AG04450 (cell line): Measurements from ENCODE around the gene UGT1A1. TPM values are rescaled to one million over a fixed set of nuclear protein-coding genes. Genes with fewer than 3 reads are reported as not detected.

Experiments used
- CTCF ChIA-PET: fragments of 300-600, 350-600 bp; formaldehyde crosslinking; extraction: SDS; loops from one replicate; lab custom pipeline; 2022; ENCODE audit warnings: antibody characterized with exemption, inconsistent platforms; lab: Charles Lee
- POLR2A ChIA-PET: fragments of 350-600 bp; formaldehyde crosslinking; extraction: SDS; loops from one replicate; lab custom pipeline; 2021; ENCODE audit warnings: antibody characterized with exemption, inconsistent platforms; lab: Yijun Ruan, JAX
- DNase-seq: peaks from one replicate; pipeline ENCODE4 v3.0.0-alpha.2; 2011; ENCODE audit warnings: low read depth, low spot score
- H3K27ac ChIP-seq: one replicate; pipeline ENCODE4 v1.5.1; 2012; ENCODE audit warnings: low read depth, low read length, control low read depth
- H3K27me3 ChIP-seq: one replicate; pipeline ENCODE4 v1.6.0; 2012; ENCODE audit warnings: low read length; ENCODE audit not compliant: control insufficient read depth, insufficient read depth
- H3K4me3 ChIP-seq: 2 replicates; pipeline ENCODE4 v1.5.1; 2011; ENCODE audit warnings: mild to moderate bottlenecking, low read depth, low read length, control low read depth
- H3K9me3 ChIP-seq: 2 replicates; pipeline ENCODE4 v1.5.1; 2012; ENCODE audit warnings: low read length; ENCODE audit not compliant: control insufficient read depth, insufficient read depth
- polyA plus RNA-seq: library from polyadenylated mRNA; depleted of rRNA; stranded (reverse); fragments of >200 nt; gene quantifications from 2 replicates; pipeline ENCODE4 v1.2.3, GENCODE V29; 2011
- TF ChIP-seq, protein P1 (sequence below): IDR thresholded peaks from 2 replicates; pipeline ENCODE4 v1.5.1; 2011; ENCODE audit warnings: low read depth, low read length, control low read depth, inconsistent platforms

The UGT1A1 gene
- polyA plus RNA-seq, 1 experiment: not detected

DNA sequence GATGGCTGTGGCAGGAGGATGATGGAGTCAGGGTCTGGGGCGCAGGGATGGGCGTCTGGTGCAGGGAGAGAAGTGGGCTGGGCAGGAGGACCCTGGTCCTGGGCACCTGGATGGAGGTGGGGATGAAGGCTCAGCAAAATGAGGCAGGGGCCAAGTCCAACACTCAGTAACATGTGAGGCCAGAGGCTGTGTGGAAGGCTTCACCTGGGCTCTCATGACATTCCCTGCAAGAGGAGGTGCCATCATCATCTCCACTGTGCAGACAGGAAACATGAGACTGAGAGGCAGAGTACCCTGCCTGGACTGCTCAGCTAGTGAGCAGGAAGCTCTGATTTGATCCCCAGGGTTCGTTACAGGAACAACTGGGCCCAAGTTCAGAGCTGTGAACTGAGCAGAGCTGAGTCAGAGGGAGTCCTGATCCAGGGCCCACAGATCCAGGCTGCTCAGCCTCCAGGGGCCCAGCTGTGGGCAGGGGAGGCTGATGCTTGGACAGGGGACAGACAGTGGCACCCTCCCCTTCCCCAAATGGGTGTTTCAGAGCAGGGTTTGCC is 57.4 kb downstream of the UGT1A1 start:
- Histone ChIP-seq H3K27me3 (peaks cover 6% of the 10 kb centered on the region), H3K4me3 (no peak overlapping the region), H3K27ac (no peak overlapping the region), H3K9me3 (no peaks in the 10 kb centered on the region; the same call in 1 of the 2 replicates)
- no peak for DNase-seq
- TF ChIP-seq, protein P1, sequence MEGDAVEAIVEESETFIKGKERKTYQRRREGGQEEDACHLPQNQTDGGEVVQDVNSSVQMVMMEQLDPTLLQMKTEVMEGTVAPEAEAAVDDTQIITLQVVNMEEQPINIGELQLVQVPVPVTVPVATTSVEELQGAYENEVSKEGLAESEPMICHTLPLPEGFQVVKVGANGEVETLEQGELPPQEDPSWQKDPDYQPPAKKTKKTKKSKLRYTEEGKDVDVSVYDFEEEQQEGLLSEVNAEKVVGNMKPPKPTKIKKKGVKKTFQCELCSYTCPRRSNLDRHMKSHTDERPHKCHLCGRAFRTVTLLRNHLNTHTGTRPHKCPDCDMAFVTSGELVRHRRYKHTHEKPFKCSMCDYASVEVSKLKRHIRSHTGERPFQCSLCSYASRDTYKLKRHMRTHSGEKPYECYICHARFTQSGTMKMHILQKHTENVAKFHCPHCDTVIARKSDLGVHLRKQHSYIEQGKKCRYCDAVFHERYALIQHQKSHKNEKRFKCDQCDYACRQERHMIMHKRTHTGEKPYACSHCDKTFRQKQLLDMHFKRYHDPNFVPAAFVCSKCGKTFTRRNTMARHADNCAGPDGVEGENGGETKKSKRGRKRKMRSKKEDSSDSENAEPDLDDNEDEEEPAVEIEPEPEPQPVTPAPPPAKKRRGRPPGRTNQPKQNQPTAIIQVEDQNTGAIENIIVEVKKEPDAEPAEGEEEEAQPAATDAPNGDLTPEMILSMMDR: no peak
- ChIA-PET POLR2A (no interaction called here), CTCF (no interaction called here)

DNA sequence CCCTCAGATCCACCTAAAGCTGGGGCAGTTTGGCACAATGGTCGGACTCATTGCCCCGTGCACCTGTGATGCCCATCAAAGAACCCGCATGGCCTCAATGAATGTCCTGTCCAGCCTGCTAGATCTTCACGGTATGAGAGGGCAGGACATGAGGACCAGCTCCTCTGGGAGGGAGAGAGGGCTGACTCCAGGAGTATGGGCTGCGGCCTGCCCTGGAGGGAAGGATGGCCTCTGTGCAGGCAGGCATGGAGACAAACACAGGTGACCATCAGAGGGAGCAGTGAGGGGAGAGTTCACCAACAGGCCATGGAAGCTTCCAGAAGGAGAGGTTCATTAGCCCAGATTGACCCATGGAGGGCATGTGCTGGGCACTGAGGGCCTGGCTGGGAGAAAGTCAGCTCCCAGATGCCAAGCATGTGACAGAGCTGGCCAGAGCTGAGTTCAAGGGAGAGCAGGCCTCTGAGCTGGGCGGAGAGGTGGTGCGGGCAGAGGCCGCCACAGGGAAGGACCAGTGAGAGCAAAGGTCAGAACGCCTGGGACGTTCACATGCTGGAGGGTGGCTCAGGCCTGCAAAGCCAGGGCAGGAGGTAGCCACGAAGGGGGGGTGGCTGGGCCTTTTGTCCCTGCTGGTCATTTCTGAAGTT is 58.0 kb downstream of the UGT1A1 start:
- POLR2A ChIA-PET: no interaction called here
- TF ChIP-seq, protein P1: no peak
- Histone ChIP-seq H3K27me3 (peaks cover 6% of the 10 kb centered on the region), H3K9me3 (no peaks in the 10 kb centered on the region; the same call in 1 of the 2 replicates), H3K27ac (no peak overlapping the region), H3K4me3 (no peak overlapping the region)
- CTCF ChIA-PET: no interaction called here
- DNase-seq: no peak

DNA sequence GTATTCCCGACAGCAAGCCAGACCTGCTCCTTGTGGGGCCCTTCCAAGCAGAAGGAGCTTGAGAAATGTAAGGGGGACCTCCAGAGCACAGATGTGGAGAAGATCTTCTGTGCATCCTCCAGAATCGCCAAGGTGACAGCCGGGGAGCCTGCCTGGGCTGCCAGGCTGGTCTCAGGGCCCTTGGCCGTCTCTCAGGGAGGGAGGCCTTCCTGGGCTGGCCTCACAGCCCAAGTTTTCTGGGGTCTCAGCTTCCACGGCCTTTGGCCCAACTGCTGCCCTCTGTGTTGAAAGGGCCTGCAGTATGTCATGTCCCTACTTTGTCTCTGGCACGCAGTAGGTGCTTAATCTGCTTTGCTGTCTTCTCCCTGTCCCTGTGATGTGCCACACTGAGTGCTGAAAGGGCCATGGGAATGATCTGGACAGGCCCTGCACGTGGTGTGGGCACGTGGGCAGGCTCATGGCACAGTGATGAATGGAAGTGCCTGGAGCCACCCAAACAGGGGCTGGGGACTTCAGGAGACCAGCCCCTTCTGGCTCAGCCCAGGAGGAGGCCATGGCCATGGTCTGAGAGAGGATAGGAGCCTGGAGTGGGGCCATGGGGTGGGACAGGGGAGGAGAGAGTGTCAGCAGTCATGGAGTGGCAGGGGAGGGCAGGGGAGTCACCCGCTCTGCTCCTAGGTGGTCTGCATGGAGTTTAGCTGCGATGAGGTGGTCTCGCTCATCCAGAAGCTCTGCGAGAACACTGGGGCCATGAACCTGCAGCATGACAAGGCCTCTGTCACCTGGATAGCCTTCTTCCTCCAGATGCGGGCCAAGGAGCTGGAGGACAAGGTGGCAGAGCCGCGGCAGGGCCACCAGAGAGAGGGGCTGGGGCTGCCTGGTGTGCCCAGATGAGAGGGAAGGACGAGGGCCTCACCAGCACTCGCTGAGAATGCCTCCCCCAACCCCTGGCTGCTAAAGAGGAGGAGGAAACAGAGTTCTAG is 58.9 kb downstream of the UGT1A1 start:
- Histone ChIP-seq H3K27ac (no peak overlapping the region), H3K27me3 (peaks cover 9% of the 10 kb centered on the region), H3K4me3 (no peak overlapping the region), H3K9me3 (no peaks in the 10 kb centered on the region; the same call in 1 of the 2 replicates)
- TF ChIP-seq, protein P1: no peak
- POLR2A ChIA-PET: no interaction called here
- CTCF ChIA-PET: no interaction called here
- no peak for DNase-seq

DNA sequence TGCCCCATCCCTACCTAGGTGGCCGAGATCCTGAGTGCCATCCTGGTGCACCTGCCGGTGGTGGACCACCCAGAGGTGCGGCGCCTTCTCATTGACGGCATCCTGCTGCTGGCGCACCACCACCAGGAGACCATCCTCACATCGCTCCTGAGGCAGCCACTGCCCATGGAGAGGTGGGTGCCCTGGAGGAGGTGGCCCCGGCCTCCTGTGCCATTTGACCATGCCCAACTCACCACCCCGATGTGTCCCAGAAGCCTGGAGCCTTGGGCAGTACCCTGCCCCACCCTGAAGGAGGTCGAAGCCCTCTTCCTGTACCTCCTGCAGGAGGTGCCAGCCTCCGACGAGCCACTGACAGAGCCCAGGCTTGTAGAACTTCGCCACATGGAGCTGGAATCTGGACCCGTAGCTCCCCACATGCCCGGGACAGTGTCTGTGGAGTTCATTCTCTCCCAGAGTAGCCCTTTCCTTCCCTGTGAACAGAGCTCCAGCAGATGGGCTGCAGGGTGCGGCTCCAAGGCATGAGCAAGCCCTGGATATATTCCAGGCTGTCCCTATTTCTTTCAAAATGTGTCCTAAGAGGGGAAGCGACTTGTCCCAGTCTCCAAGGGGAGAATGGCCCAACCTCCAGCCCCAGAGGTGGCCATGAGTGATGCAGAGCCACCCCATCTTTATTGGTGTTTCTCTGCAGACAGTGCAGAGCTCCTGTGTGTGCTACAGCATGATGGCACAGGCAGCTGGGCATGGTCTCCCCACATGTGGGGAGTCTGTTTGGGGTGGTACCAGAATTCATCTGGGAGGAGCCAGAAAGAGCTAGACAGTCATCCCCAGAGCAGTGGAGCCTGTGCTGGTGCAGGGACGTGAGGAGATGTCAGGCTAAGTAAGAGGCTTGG is 60.1 kb downstream of the UGT1A1 start:
- ChIA-PET CTCF (no interaction called here), POLR2A (no interaction called here)
- TF ChIP-seq, protein P1: no peak
- DNase-seq: no peak
- Histone ChIP-seq H3K4me3 (no peak overlapping the region), H3K27ac (no peak overlapping the region), H3K27me3 (peaks cover 9% of the 10 kb centered on the region), H3K9me3 (no peaks in the 10 kb centered on the region; the same call in 1 of the 2 replicates)
